GM13977 (cell line): ENCODE results near the gene KIAA1958.

ENCODE experiments used
- DNase-seq: peaks from one replicate; pipeline ENCODE4 v3.0.0; 2012; ENCODE audit warnings: low spot score
- CTCF ChIP-seq: IDR thresholded peaks from 2 replicates; pipeline ENCODE4 v1.5.1; 2012; ENCODE audit warnings: mild to moderate bottlenecking, control low read depth; ENCODE audit not compliant: insufficient read depth; ENCODE audit errors: extremely low read depth, missing control alignments
- in situ Hi-C: fragments of 300-500 bp; cut with MboI; formaldehyde crosslinking; loops from one replicate; pipeline ENCODE4 v1.12.0; 2022; ENCODE audit warnings: low sequenced_read_pairs, low pct_unique_long_range_greater_than_20kb, mixed read lengths, inconsistent platforms; ENCODE audit not compliant: unreplicated experiment

The KIAA1958 gene

GRCh38 chr9:112487008-112487798 lies 576 bp downstream of the KIAA1958 start:
- in situ Hi-C loops = no loop called here
- TF ChIP-seq CTCF = no peak
- DNase-seq = peak; percentile 79

- in situ Hi-C loops = no loop called here
- no peak for DNase-seq
- TF ChIP-seq CTCF = no peak
Measured at GRCh38 chr9:112487799-112488340, 1.2 kb downstream of the KIAA1958 start.

- no peak for TF ChIP-seq CTCF
- DNase-seq = no peak
- in situ Hi-C loops = no loop called here
Measured at GRCh38 chr9:112489039-112489546, 2.5 kb downstream of the KIAA1958 start.

- in situ Hi-C loops = no loop called here
- no peak for TF ChIP-seq CTCF
- DNase-seq = no peak
Measured at GRCh38 chr9:112489876-112490666, 3.4 kb downstream of the KIAA1958 start.

GRCh38 chr9:112493393-112494137 lies 6.9 kb downstream of the KIAA1958 start:
- DNase-seq = no peak
- no peak for TF ChIP-seq CTCF
- in situ Hi-C loops = no loop called here

GRCh38 chr9:112494153-112494552 lies 7.5 kb downstream of the KIAA1958 start:
- in situ Hi-C loops = no loop called here
- DNase-seq = no peak
- no peak for TF ChIP-seq CTCF
